Omental fat pad (tissue), 4 donors: Measurements from ENCODE around the gene OSTF1. TPM values are rescaled to one million over a fixed set of nuclear protein-coding genes. Genes with fewer than 3 reads are reported as not detected.

Experiments
- ATAC-seq: fragments of 150-250 bp; one replicate; pipeline ENCODE4 v1.9.1; 2016; ENCODE audit warnings: mild to moderate bottlenecking, moderate library complexity; ENCODE audit not compliant: low FRiP score
- DNase-seq: peaks from one replicate; pipeline ENCODE4 v3.0.0-alpha.2; 2019; ENCODE audit warnings: low spot score
- total RNA-seq, 4 donors: library from RNA; depleted of rRNA; stranded (reverse); fragments of >200 nt; gene quantifications; one replicate each; pipeline ENCODE4 v1.1.0, GENCODE V29; 2016
- TF ChIP-seq, protein P1 (sequence below), 3 donors: fragments of 450-650 bp; IDR thresholded peaks; one replicate each; pipeline ENCODE4 v1.5.1; 2016 to 2017; ENCODE audit warnings: antibody characterized with exemption in 3 of 3, mild to moderate bottlenecking in 3 of 3, moderate library complexity in 2 of 3

Gene OSTF1
- total RNA-seq, 4 donors from 2014 or later = 30.7 to 58.6 (median 37.3) TPM

DNA sequence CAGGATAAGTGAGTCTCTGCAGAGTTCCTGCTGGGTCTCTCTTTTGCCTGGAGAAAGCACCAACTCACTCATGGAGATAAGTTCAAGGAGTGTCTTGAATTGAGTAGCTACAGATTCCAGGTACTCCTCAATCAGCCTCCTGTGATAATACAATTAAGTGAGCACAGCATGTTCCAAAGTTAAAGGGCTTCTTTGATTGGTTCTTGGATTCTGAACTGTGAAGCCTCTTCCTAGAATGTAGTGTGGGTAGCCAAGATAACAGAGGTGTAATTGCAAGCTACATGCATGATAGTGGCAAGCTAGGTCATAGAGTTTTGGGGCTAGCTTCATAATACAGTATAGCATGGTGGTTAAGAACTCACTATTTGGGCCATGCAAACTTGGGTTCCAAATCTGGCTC is 37.0 kb upstream of the OSTF1 start:
- TF ChIP-seq, protein P1, sequence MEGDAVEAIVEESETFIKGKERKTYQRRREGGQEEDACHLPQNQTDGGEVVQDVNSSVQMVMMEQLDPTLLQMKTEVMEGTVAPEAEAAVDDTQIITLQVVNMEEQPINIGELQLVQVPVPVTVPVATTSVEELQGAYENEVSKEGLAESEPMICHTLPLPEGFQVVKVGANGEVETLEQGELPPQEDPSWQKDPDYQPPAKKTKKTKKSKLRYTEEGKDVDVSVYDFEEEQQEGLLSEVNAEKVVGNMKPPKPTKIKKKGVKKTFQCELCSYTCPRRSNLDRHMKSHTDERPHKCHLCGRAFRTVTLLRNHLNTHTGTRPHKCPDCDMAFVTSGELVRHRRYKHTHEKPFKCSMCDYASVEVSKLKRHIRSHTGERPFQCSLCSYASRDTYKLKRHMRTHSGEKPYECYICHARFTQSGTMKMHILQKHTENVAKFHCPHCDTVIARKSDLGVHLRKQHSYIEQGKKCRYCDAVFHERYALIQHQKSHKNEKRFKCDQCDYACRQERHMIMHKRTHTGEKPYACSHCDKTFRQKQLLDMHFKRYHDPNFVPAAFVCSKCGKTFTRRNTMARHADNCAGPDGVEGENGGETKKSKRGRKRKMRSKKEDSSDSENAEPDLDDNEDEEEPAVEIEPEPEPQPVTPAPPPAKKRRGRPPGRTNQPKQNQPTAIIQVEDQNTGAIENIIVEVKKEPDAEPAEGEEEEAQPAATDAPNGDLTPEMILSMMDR (IDR thresholded peaks at IDR 0.05) = no peak
- ATAC-seq (no peak), DNase-seq (no peak)

DNA sequence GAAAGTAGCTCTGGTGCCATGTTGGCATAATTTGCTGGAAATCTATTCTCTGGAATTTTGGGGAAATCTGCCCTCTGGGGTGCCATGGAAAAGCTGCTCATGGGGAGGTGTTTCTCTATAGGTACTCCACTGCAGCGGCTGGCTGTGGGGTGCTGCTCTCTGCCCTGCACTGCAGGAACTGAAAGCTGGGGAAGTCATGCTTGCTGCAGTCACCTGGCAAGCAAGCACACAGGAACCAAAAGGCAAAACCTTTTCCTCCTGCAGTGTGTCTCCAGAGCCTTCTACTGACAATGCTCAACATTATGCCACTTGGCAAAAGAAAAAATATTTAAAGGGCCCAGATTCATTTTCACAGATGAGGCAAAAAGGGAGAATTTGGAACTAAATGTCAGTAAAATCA is 34.4 kb upstream of the OSTF1 start:
- no peak for ATAC-seq
- no peak for DNase-seq
- TF ChIP-seq, protein P1 (IDR thresholded peaks at IDR 0.05) = no peak

- no peak for ATAC-seq
- TF ChIP-seq, protein P1 (IDR thresholded peaks at IDR 0.05) = no peak
- DNase-seq = no peak
These were observed 33.8 kb upstream of the OSTF1 start for GRCh38 chr9:75054368-75055001.

- TF ChIP-seq, protein P1 (IDR thresholded peaks at IDR 0.05) = no peak
- DNase-seq (no peak), ATAC-seq (no peak)
These were observed 27.1 kb upstream of the OSTF1 start for GRCh38 chr9:75061169-75061568.

GRCh38 chr9:75063556-75064305 is 24.6 kb upstream of the OSTF1 start:
- DNase-seq (no peak), ATAC-seq (no peak)
- TF ChIP-seq, protein P1 (IDR thresholded peaks at IDR 0.05) = no peak

DNA sequence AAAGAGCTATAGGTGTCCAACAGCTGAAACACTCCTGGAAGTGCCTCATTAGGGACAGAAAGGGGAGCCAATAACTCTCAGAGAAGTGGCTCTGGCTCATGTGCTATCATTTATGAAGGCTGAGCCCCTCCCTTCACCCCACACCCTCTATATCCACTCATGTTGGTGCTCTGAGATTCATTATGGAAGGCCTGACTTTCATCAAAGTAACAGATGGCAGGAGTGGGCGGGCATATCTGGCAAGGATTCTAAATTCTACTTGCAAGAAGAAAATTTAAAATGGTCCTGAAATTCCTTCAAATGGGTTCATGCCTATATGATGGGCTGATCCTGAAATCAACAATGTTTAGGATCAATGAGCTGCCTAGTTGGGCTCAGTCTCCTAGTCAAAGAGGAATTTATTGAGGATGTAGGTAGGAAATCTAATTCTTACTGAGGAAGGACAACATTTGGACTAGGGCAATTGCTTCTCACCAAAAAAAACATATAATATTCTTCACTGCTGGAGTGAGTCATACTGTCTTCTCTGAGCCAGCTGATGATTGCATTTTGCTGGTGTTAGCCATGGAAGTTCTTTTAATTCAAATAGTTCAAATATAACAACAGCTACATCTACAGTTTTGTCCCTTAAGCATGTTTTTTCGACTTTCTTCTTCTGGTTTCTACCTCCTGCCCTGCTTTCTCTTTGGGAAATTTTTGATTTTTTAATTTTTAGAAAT is 23.8 kb upstream of the OSTF1 start:
- TF ChIP-seq, protein P1 (IDR thresholded peaks at IDR 0.05) = no peak
- DNase-seq (no peak), ATAC-seq (no peak)
